ENCODE data around the gene BMF.

DNA sequence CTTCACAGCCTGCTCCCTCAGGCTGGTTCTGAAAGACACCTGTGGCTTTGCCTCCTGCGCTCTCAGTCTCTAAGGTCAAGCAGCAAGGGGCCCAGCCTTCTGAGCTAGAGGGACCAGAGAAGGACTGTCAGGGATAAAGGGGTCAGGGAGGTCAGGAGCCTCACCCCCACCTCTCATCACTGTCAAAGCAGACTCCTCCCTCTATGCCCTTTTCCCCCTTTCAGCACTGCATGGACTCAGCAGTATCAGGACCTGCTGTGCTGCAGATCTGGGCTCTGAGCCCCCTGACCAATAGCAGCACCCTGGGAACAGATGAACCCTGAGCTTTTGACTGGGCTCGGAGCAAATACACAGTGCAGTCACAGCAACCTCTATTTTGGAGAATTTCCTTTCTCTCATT, 3.2 kb upstream of the BMF start:
- TF ChIP-seq CTCF (IDR thresholded peaks at IDR 0.05): no peak
- TF ChIP-seq POLR2A (IDR thresholded peaks at IDR 0.05): no peak
- TF ChIP-seq EP300 (IDR thresholded peaks at IDR 0.05; ENCODE audit: low read depth): no peak

Measured in transverse colon (tissue), 3 donors.